ENCODE measurements around the gene FOXN3.

DNA sequence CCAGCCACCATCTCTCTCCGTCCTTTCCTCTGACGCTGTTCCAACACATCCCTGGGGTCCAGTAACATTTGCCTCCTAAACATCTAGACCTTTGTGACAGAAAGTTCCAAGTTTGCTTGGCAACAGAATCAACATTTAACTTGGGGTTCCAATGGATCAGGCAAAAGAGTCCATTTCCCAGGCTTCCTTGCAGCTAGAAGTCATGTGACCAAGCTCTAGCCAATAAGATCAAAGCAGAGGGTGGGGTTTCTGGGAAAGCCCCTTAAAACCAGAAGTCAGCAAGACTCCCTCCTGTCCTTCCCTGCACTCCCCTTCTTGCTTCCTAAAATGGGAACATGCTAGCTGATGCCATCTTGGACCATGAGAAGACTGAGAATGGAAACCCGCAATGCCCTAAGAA lies 14.7 kb downstream of the FOXN3 start:
- no peak for TF ChIP-seq KDM1A (IDR thresholded peaks at IDR 0.05; ENCODE audit: low read depth)
- no peak for TF ChIP-seq ESRRA (IDR thresholded peaks at IDR 0.05; ENCODE audit: borderline replicate concordance, low read length)
- TF ChIP-seq, protein P1, sequence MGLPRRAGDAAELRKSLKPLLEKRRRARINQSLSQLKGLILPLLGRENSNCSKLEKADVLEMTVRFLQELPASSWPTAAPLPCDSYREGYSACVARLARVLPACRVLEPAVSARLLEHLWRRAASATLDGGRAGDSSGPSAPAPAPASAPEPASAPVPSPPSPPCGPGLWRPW (IDR thresholded peaks at IDR 0.05): no peak
- TF ChIP-seq POLR2A (IDR thresholded peaks at IDR 0.05; ENCODE audit: low read length): no peak
- no peak for TF ChIP-seq CEBPB (IDR thresholded peaks at IDR 0.05)
- no peak for TF ChIP-seq CTCF (IDR thresholded peaks at IDR 0.05)
